Measurements from ENCODE around the gene NUPR1. TPM values are rescaled to one million over a fixed set of nuclear protein-coding genes. Genes with fewer than 3 reads are reported as not detected.

Gene NUPR1
- total and polyA plus RNA-seq, 2 experiments from 2014 or later, result not detected

DNA sequence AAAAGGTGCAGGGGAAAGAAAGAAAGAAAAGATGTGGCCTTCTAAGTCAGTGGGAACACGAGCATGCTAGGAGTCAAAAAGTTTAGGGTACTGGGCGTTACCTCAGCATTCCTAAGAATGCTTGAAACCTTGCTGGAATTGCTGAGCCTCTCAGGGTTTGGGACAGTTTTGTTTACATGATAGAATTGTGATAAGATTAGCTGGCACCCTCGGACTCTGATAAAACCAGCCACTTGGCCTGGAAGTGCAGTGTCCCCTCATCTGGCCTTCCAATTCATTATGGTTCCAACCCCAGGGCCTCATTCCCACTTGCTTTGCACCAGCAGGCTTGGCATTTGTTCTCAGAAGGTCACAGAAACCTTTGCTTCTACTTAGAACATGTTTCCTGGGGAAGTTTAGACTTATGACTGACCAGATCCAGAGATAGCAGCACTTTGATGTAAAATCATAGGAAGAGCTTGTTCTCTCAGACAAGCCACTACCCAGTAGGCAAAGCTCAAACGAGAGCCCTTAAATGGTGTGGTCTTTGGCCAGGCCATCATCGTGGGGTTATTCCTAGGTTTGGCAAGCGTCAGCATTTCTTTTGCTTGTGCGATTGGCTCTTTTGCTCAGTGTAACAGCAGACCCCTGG is 22.9 kb upstream of the NUPR1 start:
- Histone ChIP-seq H3K36me3 (no peaks in the 10 kb centered on the region), H3K9me3 (ENCODE audit: low read depth) (no peaks in the 10 kb centered on the region), H3K4me1 (ENCODE audit: low read depth) (peaks cover 12% of the 10 kb centered on the region), H3K27ac (peak overlapping the region; percentile 77), H3K27me3 (no peaks in the 10 kb centered on the region), H3K4me3 (no peak overlapping the region)
- no peak for DNase-seq (ENCODE audit: low read depth in 1 of 2, low spot score in 1 of 2)
- TF ChIP-seq, protein P1, sequence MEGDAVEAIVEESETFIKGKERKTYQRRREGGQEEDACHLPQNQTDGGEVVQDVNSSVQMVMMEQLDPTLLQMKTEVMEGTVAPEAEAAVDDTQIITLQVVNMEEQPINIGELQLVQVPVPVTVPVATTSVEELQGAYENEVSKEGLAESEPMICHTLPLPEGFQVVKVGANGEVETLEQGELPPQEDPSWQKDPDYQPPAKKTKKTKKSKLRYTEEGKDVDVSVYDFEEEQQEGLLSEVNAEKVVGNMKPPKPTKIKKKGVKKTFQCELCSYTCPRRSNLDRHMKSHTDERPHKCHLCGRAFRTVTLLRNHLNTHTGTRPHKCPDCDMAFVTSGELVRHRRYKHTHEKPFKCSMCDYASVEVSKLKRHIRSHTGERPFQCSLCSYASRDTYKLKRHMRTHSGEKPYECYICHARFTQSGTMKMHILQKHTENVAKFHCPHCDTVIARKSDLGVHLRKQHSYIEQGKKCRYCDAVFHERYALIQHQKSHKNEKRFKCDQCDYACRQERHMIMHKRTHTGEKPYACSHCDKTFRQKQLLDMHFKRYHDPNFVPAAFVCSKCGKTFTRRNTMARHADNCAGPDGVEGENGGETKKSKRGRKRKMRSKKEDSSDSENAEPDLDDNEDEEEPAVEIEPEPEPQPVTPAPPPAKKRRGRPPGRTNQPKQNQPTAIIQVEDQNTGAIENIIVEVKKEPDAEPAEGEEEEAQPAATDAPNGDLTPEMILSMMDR (IDR thresholded peaks at IDR 0.05; ENCODE audit: low read depth, low read length), result no peak

DNA sequence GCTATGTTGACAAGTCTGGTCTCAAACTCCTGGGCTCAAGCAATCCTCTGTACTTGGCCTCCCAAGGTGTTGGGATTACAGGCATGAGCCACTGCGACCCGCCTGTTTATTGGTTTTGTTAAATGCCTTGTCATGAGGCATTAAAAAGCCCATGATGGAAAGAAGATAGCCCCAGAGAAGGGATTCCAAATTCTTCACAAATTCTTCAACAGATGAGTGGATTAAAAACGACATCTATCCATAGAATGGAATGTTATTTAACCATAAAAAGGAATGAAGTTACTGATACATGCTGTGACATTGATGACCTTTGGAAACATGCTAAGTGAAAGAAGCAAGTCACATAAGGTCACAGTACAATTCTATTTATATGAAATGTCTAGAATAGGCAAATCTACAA is 19.7 kb upstream of the NUPR1 start:
- TF ChIP-seq, protein P1 (IDR thresholded peaks at IDR 0.05; ENCODE audit: low read depth, low read length), result no peak
- H3K27ac ChIP-seq, result no peak overlapping the region
- no peak overlapping the region for H3K4me3 ChIP-seq
- DNase-seq (ENCODE audit: low read depth in 1 of 2, low spot score in 1 of 2), result no peak
- no peaks in the 10 kb centered on the region for H3K9me3 ChIP-seq (ENCODE audit: low read depth)
- H3K4me1 ChIP-seq (ENCODE audit: low read depth), result peaks cover 16% of the 10 kb centered on the region
- no peaks in the 10 kb centered on the region for H3K27me3 ChIP-seq
- H3K36me3 ChIP-seq, result no peaks in the 10 kb centered on the region

GRCh38 chr16:28556914-28557320 is 18.1 kb upstream of the NUPR1 start:
- no peak for DNase-seq (ENCODE audit: low read depth in 1 of 2, low spot score in 1 of 2)
- no peaks in the 10 kb centered on the region for H3K27me3 ChIP-seq
- no peak overlapping the region for H3K4me3 ChIP-seq
- H3K27ac ChIP-seq, result peak overlapping the region; percentile 13
- no peaks in the 10 kb centered on the region for H3K9me3 ChIP-seq (ENCODE audit: low read depth)
- TF ChIP-seq, protein P1 (IDR thresholded peaks at IDR 0.05; ENCODE audit: low read depth, low read length), result no peak
- H3K36me3 ChIP-seq, result no peaks in the 10 kb centered on the region
- H3K4me1 ChIP-seq (ENCODE audit: low read depth), result peaks cover 10% of the 10 kb centered on the region

DNA sequence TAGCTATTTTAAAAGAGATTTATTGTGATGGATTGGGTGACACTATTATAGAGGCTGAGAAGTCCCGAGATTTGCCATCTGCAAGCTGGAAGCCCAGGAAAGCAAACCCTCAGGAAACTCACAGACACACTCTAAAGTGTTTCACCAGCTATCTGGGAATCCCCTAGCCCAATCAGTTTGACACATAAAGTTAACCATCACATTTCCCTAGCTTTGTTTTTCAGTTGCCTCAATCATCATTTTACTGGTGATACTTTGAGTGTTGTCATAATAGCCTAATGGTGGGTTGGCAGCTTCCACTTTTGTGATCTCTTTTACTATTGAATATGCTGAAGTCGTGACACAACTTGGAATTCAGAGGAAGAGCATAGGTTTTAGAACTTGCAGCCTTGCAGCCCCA is 16.8 kb upstream of the NUPR1 start:
- DNase-seq (ENCODE audit: low read depth in 1 of 2, low spot score in 1 of 2), result no peak
- Histone ChIP-seq H3K27ac (no peak overlapping the region), H3K27me3 (no peaks in the 10 kb centered on the region), H3K4me3 (no peak overlapping the region), H3K4me1 (ENCODE audit: low read depth) (peaks cover 3% of the 10 kb centered on the region), H3K36me3 (no peaks in the 10 kb centered on the region), H3K9me3 (ENCODE audit: low read depth) (no peaks in the 10 kb centered on the region)
- TF ChIP-seq, protein P1 (IDR thresholded peaks at IDR 0.05; ENCODE audit: low read depth, low read length), result no peak

DNA sequence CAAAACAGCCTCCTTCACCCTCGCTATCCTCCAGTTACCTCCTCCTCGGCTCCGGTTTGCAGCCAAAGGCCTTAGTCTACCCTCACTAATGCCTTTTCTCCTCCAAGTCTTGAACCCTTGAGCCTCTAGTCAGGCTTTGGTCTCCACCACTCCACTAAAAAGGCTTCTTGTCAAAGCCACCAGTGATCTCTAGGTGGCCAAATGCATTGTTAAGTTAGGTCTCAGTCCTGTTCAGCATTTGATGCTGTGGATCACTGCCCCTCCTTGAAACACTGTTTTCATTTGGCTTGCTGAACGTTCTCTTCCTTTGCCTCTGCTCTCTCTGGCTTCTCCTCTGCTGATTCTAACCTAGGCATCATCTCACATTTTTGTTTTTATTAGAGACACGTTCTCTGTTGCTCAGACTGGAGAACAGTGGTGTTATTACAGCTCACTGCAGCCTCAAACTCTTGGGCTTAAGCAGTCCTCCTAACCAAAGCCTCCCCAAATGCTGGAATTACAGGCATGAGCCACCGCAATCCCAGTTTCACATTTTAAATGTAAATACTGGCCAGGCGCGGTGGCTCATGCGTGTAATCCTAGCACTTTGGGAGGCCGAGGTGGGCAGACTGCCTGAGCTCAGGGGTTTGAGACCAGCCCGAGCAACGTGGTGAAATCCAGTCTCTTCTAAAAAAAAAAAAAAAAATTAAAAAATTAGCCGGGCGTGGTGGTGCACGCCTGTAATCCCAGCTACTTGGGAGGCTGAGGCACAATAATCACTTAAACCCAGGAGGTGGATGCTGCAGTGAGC is 16.1 kb upstream of the NUPR1 start:
- Histone ChIP-seq H3K36me3 (no peaks in the 10 kb centered on the region), H3K4me3 (peak overlapping the region; percentile 67), H3K27ac (no peak overlapping the region), H3K4me1 (ENCODE audit: low read depth) (peaks cover 3% of the 10 kb centered on the region), H3K27me3 (no peaks in the 10 kb centered on the region), H3K9me3 (ENCODE audit: low read depth) (no peaks in the 10 kb centered on the region)
- DNase-seq (ENCODE audit: low read depth in 1 of 2, low spot score in 1 of 2), result no peak
- TF ChIP-seq, protein P1 (IDR thresholded peaks at IDR 0.05; ENCODE audit: low read depth, low read length), result no peak
